Loucy (cell line): ENCODE measurements around the gene DNAJA3.

Experiments used
- H2AFZ ChIP-seq: fragments of 200-600 bp; sonication (generic); 2 replicates; pipeline ENCODE4 v1.6.0; 2016; ENCODE audit warnings: antibody characterized with exemption, mild to moderate bottlenecking, low read length, moderate library complexity
- H3F3A ChIP-seq: fragments of 200-600 bp; 2 replicates; pipeline ENCODE4 v1.6.0; 2016; ENCODE audit warnings: antibody characterized with exemption, low read depth, mild to moderate bottlenecking
- H3K27me3 ChIP-seq: fragments of 200-600 bp; sonication (generic); 2 replicates; pipeline ENCODE4 v1.6.1; 2014; ENCODE audit warnings: low read length, mild to moderate bottlenecking; ENCODE audit not compliant: insufficient read depth, poor library complexity, severe bottlenecking
- H3K36me3 ChIP-seq: fragments of 200-600 bp; sonication (generic); 2 replicates; pipeline ENCODE4 v1.6.1; 2016; ENCODE audit warnings: low read length; ENCODE audit not compliant: insufficient read depth
- H3K4me1 ChIP-seq: fragments of 200-600 bp; sonication (generic); 2 replicates; pipeline ENCODE4 v1.5.1; 2014; ENCODE audit warnings: low read length, mild to moderate bottlenecking; ENCODE audit not compliant: insufficient read depth, poor library complexity, severe bottlenecking
- H3K4me2 ChIP-seq: fragments of 200-600 bp; sonication (generic); 2 replicates; pipeline ENCODE4 v1.6.0; 2014; ENCODE audit warnings: antibody characterized with exemption, low read length, low read depth, mild to moderate bottlenecking; ENCODE audit not compliant: poor library complexity, severe bottlenecking
- H3K4me3 ChIP-seq: fragments of 200-600 bp; sonication (generic); 2 replicates; pipeline ENCODE4 v1.5.1; 2014; ENCODE audit warnings: low read length, mild to moderate bottlenecking, mixed read lengths; ENCODE audit not compliant: poor library complexity, severe bottlenecking
- H3K79me2 ChIP-seq: fragments of 200-600 bp; sonication (generic); 2 replicates; pipeline ENCODE4 v1.6.1; 2014; ENCODE audit warnings: low read length; ENCODE audit not compliant: insufficient read depth
- H3K9ac ChIP-seq: fragments of 200-600 bp; sonication (generic); 2 replicates; pipeline ENCODE4 v1.6.0; 2014; ENCODE audit warnings: mild to moderate bottlenecking, low read depth, low read length, moderate library complexity; ENCODE audit not compliant: poor library complexity, severe bottlenecking
- H3K9me2 ChIP-seq: fragments of 200-600 bp; sonication (generic); replicated peaks from 2 replicates; pipeline ENCODE4 v1.6.1; 2016; ENCODE audit warnings: low read depth, low read length, mixed read lengths
- H3K9me3 ChIP-seq: fragments of 200-600 bp; sonication (generic); 2 replicates; pipeline ENCODE4 v1.6.1; 2014; ENCODE audit warnings: mild to moderate bottlenecking, antibody characterized with exemption, low read length, low read depth; ENCODE audit not compliant: insufficient read depth
- H4K20me1 ChIP-seq: fragments of 200-600 bp; sonication (generic); 2 replicates; pipeline ENCODE4 v1.6.0; 2014; ENCODE audit warnings: antibody characterized with exemption, low read length, mild to moderate bottlenecking; ENCODE audit not compliant: insufficient read depth, poor library complexity, severe bottlenecking
- CTCF ChIP-seq: fragments of 200-600 bp; sonication (generic); conservative IDR thresholded peaks from 2 replicates; pipeline ENCODE4 v1.5.1; 2014; ENCODE audit warnings: mild to moderate bottlenecking, antibody characterized with exemption, low read length
- EZH2phosphoT487 ChIP-seq: fragments of 200-600 bp; IDR thresholded peaks from 2 replicates; pipeline ENCODE4 v1.6.1; 2018; ENCODE audit warnings: antibody characterized with exemption, mild to moderate bottlenecking, moderate library complexity, borderline replicate concordance

The DNAJA3 gene

GRCh38 chr16:4382795-4383357 lies 42.8 kb upstream of the DNAJA3 start:
- Histone ChIP-seq H2AFZ (no peak overlapping the region), H3K36me3 (no peaks in the 10 kb centered on the region), H3K9me2 (no peaks in the 10 kb centered on the region), H3K4me3 (no peak overlapping the region), H3K4me1 (no peaks in the 10 kb centered on the region), H3K9me3 (no peaks in the 10 kb centered on the region), H3K79me2 (no peaks in the 10 kb centered on the region), H3K9ac (no peak overlapping the region), H3F3A (no peaks in the 10 kb centered on the region), H3K27me3 (no peaks in the 10 kb centered on the region), H3K4me2 (no peak overlapping the region), H4K20me1 (no peaks in the 10 kb centered on the region)
- TF ChIP-seq CTCF, result no peak
- no peak for TF ChIP-seq EZH2phosphoT487

- H3K9ac ChIP-seq, result no peak overlapping the region
These were observed 41.9 kb upstream of the DNAJA3 start for GRCh38 chr16:4383591-4384444.

GRCh38 chr16:4384509-4384942 lies 41.1 kb upstream of the DNAJA3 start:
- Histone ChIP-seq H3K36me3 (no peaks in the 10 kb centered on the region), H2AFZ (no peak overlapping the region), H3K9me2 (no peaks in the 10 kb centered on the region), H3F3A (no peaks in the 10 kb centered on the region), H3K79me2 (no peaks in the 10 kb centered on the region), H3K4me3 (no peak overlapping the region), H3K9me3 (no peaks in the 10 kb centered on the region), H3K9ac (no peak overlapping the region), H3K4me1 (no peaks in the 10 kb centered on the region), H3K4me2 (no peak overlapping the region), H4K20me1 (no peaks in the 10 kb centered on the region), H3K27me3 (no peaks in the 10 kb centered on the region)
- TF ChIP-seq EZH2phosphoT487, result no peak
- TF ChIP-seq CTCF, result no peak

More at GRCh38 chr16:4383591-4384444, 41.9 kb upstream of the DNAJA3 start:
- H3K9me3 ChIP-seq, result no peaks in the 10 kb centered on the region
- no peaks in the 10 kb centered on the region for H3K27me3 ChIP-seq
- no peaks in the 10 kb centered on the region for H3K79me2 ChIP-seq
- no peaks in the 10 kb centered on the region for H3K9me2 ChIP-seq
- no peaks in the 10 kb centered on the region for H4K20me1 ChIP-seq
- no peak overlapping the region for H3K4me2 ChIP-seq
- no peaks in the 10 kb centered on the region for H3K4me1 ChIP-seq
- no peaks in the 10 kb centered on the region for H3K36me3 ChIP-seq
- H2AFZ ChIP-seq, result no peak overlapping the region
- no peak for TF ChIP-seq EZH2phosphoT487
- no peak for TF ChIP-seq CTCF
- H3F3A ChIP-seq, result no peaks in the 10 kb centered on the region
- H3K4me3 ChIP-seq, result no peak overlapping the region
